Neutrophil (primary cell): Measurements from ENCODE around the gene HS3ST4.

ENCODE experiments used
- H3K27ac ChIP-seq: fragments of 200-600 bp; sonication (generic); 2 replicates; pipeline ENCODE4 v1.5.1; 2016; ENCODE audit warnings: mild to moderate bottlenecking, moderate library complexity
- H3K27me3 ChIP-seq: fragments of 200-600 bp; sonication (generic); 2 replicates; pipeline ENCODE4 v1.6.0; 2016; ENCODE audit warnings: mild to moderate bottlenecking
- H3K36me3 ChIP-seq: fragments of 200-600 bp; sonication (generic); 2 replicates; pipeline ENCODE4 v1.5.1; 2017
- H3K4me1 ChIP-seq, 2 experiments: fragments of 200-600 bp in 1 of 2; sonication (generic) in 1 of 2; 1 replicate in 1 of 2; 2 replicates in 1 of 2; pipeline versions ENCODE4 v1.5.1 to v1.6.1; 2013 to 2016; ENCODE audit warnings: low read depth in 1 of 2, low read length in 1 of 2, mild to moderate bottlenecking in 1 of 2, moderate library complexity in 1 of 2; ENCODE audit not compliant: control insufficient read depth in 1 of 2, insufficient read depth in 1 of 2
- H3K4me3 ChIP-seq, 2 experiments: fragments of 200-600 bp in 1 of 2; sonication (generic) in 1 of 2; 1 replicate in 1 of 2; 2 replicates in 1 of 2; pipeline ENCODE4 v1.5.1; 2013 to 2016; ENCODE audit warnings: low read depth in 1 of 2, low read length in 1 of 2, mild to moderate bottlenecking in 1 of 2, moderate library complexity in 1 of 2
- H3K9me3 ChIP-seq: fragments of 200-600 bp; sonication (generic); 2 replicates; pipeline ENCODE4 v1.5.1; 2016
- CTCF ChIP-seq: fragments of 200-600 bp; sonication (generic); IDR thresholded peaks from 2 replicates; pipeline ENCODE4 v1.5.1; 2016; ENCODE audit warnings: antibody characterized with exemption

Gene HS3ST4

GRCh38 chr16:25689137-25689836 is 2.5 kb upstream of the HS3ST4 start:
- H3K27me3 ChIP-seq = peaks cover 66% of the 10 kb centered on the region
- H3K27ac ChIP-seq = no peak overlapping the region
- no peaks in the 10 kb centered on the region for H3K36me3 ChIP-seq
- no peaks in the 10 kb centered on the region for H3K9me3 ChIP-seq
- no peak overlapping the region for H3K4me3 ChIP-seq
- no peak for TF ChIP-seq CTCF
- no peaks in the 10 kb centered on the region for H3K4me1 ChIP-seq

GRCh38 chr16:25690552-25691143 is 1.1 kb upstream of the HS3ST4 start:
- no peaks in the 10 kb centered on the region for H3K4me1 ChIP-seq
- H3K36me3 ChIP-seq = no peaks in the 10 kb centered on the region
- no peak for TF ChIP-seq CTCF
- peaks cover 80% of the 10 kb centered on the region for H3K27me3 ChIP-seq
- no peaks in the 10 kb centered on the region for H3K9me3 ChIP-seq
- H3K27ac ChIP-seq = no peak overlapping the region
- H3K4me3 ChIP-seq = no peak overlapping the region

- no peaks in the 10 kb centered on the region for H3K4me1 ChIP-seq
- no peaks in the 10 kb centered on the region for H3K9me3 ChIP-seq
- peaks cover 95% of the 10 kb centered on the region for H3K27me3 ChIP-seq
- no peaks in the 10 kb centered on the region for H3K36me3 ChIP-seq
- H3K4me3 ChIP-seq = no peak overlapping the region
- no peak overlapping the region for H3K27ac ChIP-seq
- no peak for TF ChIP-seq CTCF
Observed at GRCh38 chr16:25692351-25692741, 587 bp downstream of the HS3ST4 start.

GRCh38 chr16:25692742-25693508 is 1.2 kb downstream of the HS3ST4 start:
- Histone ChIP-seq H3K27me3 (peaks cover 91% of the 10 kb centered on the region), H3K4me3 (no peak overlapping the region)

GRCh38 chr16:25693631-25694030 is 1.9 kb downstream of the HS3ST4 start:
- Histone ChIP-seq H3K27me3 (peaks cover 84% of the 10 kb centered on the region), H3K36me3 (no peaks in the 10 kb centered on the region), H3K4me1 (no peaks in the 10 kb centered on the region), H3K9me3 (no peaks in the 10 kb centered on the region), H3K27ac (no peak overlapping the region), H3K4me3 (no peak overlapping the region)
- no peak for TF ChIP-seq CTCF

More at GRCh38 chr16:25692742-25693508, 1.2 kb downstream of the HS3ST4 start:
- Histone ChIP-seq H3K36me3 (no peaks in the 10 kb centered on the region), H3K9me3 (no peaks in the 10 kb centered on the region), H3K27ac (no peak overlapping the region), H3K4me1 (no peaks in the 10 kb centered on the region)
- TF ChIP-seq CTCF = no peak
